GM12878 (cell line): Measurements from ENCODE around the gene MSL2.

ENCODE experiments used
- CREB1 ChIP-seq: IDR thresholded peaks from 2 replicates; pipeline ENCODE4 v1.6.1; 2012; ENCODE audit warnings: low read depth, mild to moderate bottlenecking, inconsistent platforms
- EZH2 ChIP-seq: IDR thresholded peaks from 2 replicates; pipeline ENCODE4 v1.6.1; 2012; ENCODE audit warnings: low read depth, mild to moderate bottlenecking, control low read depth, inconsistent platforms, low read length, borderline replicate concordance; ENCODE audit not compliant: control insufficient read depth
- IKZF1 ChIP-seq: fragments of 450-650 bp; conservative IDR thresholded peaks from 2 replicates; pipeline ENCODE4 v1.6.1; 2017; ENCODE audit warnings: antibody characterized with exemption, mild to moderate bottlenecking
- POLR2A ChIP-seq: IDR thresholded peaks from 2 replicates; pipeline ENCODE4 v1.6.1; 2011; ENCODE audit warnings: low read depth, mild to moderate bottlenecking, low read length
- POLR2AphosphoS5 ChIP-seq: IDR thresholded peaks from 2 replicates; pipeline ENCODE4 v1.6.1; 2011; ENCODE audit warnings: mild to moderate bottlenecking, low read length, inconsistent platforms
- SIN3A ChIP-seq: IDR thresholded peaks from 2 replicates; pipeline ENCODE4 v1.6.1; 2012; ENCODE audit warnings: low read depth, low read length, improper control_type of control experiment
- YY1 ChIP-seq: IDR thresholded peaks from 2 replicates; pipeline ENCODE4 v1.6.1; 2011; ENCODE audit warnings: low read depth, mild to moderate bottlenecking, low read length
- TF ChIP-seq, protein P1 (sequence below), 3 experiments: IDR thresholded peaks in 2 of 3; conservative IDR thresholded peaks in 1 of 3; 2 replicates each; pipeline ENCODE4 v1.5.1; 2011; ENCODE audit warnings: low read depth in 3 of 3, low read length in 3 of 3, mild to moderate bottlenecking in 3 of 3, control low read depth in 2 of 3, moderate library complexity in 2 of 3, inconsistent platforms in 1 of 3, mixed read lengths in 1 of 3; ENCODE audit not compliant: control insufficient read depth in 2 of 3, insufficient read depth in 1 of 3; ENCODE audit errors: extremely low read depth in 1 of 3
- TF ChIP-seq, protein P2 (sequence below): IDR thresholded peaks from 2 replicates; pipeline ENCODE4 v1.6.1; 2011; ENCODE audit warnings: low read depth, low read length, improper control_type of control experiment, borderline replicate concordance
- TF ChIP-seq, protein P3 (sequence below): fragments of 450-650 bp; IDR thresholded peaks from 2 replicates; pipeline ENCODE4 v1.6.1; 2017; ENCODE audit warnings: mild to moderate bottlenecking
- TF ChIP-seq, protein P4 (sequence below): IDR thresholded peaks from 2 replicates; pipeline ENCODE4 v1.6.1; 2011; ENCODE audit warnings: mild to moderate bottlenecking, low read depth, low read length, moderate library complexity; ENCODE audit not compliant: insufficient replicate concordance

DNA sequence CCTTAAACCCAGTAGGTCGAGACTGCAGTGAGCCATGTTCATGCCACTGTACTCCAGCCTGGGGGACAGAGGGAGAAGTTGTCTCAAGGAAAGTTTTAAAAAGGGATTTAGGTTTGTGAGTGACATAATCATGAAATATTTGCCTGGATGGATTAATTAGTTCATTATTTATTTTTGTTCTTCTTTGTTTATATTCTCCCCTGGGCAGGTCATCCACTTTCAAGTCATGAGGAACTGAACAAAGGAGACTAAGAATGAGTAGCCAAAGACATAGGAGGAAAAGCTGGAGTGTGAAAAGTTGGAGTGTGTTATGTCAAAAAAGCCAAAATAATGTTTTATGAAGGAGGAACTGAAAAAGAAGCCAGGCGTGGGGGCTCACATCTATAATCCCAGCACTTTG, 36.3 kb upstream of the MSL2 start:
- no peak for TF ChIP-seq POLR2A
- no peak for TF ChIP-seq EZH2
- TF ChIP-seq, protein P1, sequence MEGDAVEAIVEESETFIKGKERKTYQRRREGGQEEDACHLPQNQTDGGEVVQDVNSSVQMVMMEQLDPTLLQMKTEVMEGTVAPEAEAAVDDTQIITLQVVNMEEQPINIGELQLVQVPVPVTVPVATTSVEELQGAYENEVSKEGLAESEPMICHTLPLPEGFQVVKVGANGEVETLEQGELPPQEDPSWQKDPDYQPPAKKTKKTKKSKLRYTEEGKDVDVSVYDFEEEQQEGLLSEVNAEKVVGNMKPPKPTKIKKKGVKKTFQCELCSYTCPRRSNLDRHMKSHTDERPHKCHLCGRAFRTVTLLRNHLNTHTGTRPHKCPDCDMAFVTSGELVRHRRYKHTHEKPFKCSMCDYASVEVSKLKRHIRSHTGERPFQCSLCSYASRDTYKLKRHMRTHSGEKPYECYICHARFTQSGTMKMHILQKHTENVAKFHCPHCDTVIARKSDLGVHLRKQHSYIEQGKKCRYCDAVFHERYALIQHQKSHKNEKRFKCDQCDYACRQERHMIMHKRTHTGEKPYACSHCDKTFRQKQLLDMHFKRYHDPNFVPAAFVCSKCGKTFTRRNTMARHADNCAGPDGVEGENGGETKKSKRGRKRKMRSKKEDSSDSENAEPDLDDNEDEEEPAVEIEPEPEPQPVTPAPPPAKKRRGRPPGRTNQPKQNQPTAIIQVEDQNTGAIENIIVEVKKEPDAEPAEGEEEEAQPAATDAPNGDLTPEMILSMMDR (IDR thresholded peaks at IDR 0.05 in 2 of 3, conservative IDR thresholded peaks at IDR 0.05 in 1 of 3; ENCODE audit: control insufficient read depth in 2 of 3, extremely low read depth in 1 of 3, insufficient read depth in 1 of 3, low read depth in 3 of 3, low read length in 3 of 3): no peak
- TF ChIP-seq, protein P2, sequence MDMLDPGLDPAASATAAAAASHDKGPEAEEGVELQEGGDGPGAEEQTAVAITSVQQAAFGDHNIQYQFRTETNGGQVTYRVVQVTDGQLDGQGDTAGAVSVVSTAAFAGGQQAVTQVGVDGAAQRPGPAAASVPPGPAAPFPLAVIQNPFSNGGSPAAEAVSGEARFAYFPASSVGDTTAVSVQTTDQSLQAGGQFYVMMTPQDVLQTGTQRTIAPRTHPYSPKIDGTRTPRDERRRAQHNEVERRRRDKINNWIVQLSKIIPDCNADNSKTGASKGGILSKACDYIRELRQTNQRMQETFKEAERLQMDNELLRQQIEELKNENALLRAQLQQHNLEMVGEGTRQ: no peak
- TF ChIP-seq, protein P3, sequence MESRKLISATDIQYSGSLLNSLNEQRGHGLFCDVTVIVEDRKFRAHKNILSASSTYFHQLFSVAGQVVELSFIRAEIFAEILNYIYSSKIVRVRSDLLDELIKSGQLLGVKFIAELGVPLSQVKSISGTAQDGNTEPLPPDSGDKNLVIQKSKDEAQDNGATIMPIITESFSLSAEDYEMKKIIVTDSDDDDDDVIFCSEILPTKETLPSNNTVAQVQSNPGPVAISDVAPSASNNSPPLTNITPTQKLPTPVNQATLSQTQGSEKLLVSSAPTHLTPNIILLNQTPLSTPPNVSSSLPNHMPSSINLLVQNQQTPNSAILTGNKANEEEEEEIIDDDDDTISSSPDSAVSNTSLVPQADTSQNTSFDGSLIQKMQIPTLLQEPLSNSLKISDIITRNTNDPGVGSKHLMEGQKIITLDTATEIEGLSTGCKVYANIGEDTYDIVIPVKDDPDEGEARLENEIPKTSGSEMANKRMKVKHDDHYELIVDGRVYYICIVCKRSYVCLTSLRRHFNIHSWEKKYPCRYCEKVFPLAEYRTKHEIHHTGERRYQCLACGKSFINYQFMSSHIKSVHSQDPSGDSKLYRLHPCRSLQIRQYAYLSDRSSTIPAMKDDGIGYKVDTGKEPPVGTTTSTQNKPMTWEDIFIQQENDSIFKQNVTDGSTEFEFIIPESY: no peak
- TF ChIP-seq POLR2AphosphoS5: no peak
- TF ChIP-seq, protein P4, sequence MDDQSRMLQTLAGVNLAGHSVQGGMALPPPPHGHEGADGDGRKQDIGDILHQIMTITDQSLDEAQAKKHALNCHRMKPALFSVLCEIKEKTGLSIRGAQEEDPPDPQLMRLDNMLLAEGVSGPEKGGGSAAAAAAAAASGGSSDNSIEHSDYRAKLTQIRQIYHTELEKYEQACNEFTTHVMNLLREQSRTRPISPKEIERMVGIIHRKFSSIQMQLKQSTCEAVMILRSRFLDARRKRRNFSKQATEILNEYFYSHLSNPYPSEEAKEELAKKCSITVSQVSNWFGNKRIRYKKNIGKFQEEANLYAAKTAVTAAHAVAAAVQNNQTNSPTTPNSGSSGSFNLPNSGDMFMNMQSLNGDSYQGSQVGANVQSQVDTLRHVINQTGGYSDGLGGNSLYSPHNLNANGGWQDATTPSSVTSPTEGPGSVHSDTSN: no peak
- no peak for TF ChIP-seq SIN3A
- no peak for TF ChIP-seq IKZF1
- TF ChIP-seq YY1: no peak
- TF ChIP-seq CREB1: no peak
